SK-N-SH (cell line): ENCODE data around the gene FAM120A.
"Not testable (repeated sequence)": the region's sequence is repeated elsewhere in the genome, so short reads cannot be mapped to it uniquely, and the experiment has no call there.

Experiments used
- CTCF ChIP-seq: fragments of 200-600 bp; sonication (generic); IDR thresholded peaks from 2 replicates; pipeline ENCODE4 v1.6.1; 2017; ENCODE audit warnings: antibody characterized with exemption, mild to moderate bottlenecking, moderate library complexity
- EP300 ChIP-seq, 2 experiments: IDR thresholded peaks; 2 replicates each; pipeline versions ENCODE4 v1.4.0 to v1.6.1; 2012; ENCODE audit warnings: borderline replicate concordance in 1 of 2, low read depth in 1 of 2, low read length in 1 of 2
- EZH2phosphoT487 ChIP-seq: fragments of 200-600 bp; sonication (generic); IDR thresholded peaks from 2 replicates; pipeline ENCODE4 v1.6.1; 2017; ENCODE audit warnings: low read depth, mixed run types, mild to moderate bottlenecking, antibody characterized with exemption, moderate library complexity, borderline replicate concordance
- JUND ChIP-seq: IDR thresholded peaks from 2 replicates; pipeline ENCODE4 v1.4.0; 2012
- MAX ChIP-seq: IDR thresholded peaks from 2 replicates; pipeline ENCODE4 v1.4.0; 2012; ENCODE audit warnings: low read depth
- MEF2A ChIP-seq: IDR thresholded peaks from 2 replicates; pipeline ENCODE4 v1.4.0; 2012; ENCODE audit warnings: low read depth, borderline replicate concordance
- POLR2AphosphoS5 ChIP-seq: IDR thresholded peaks from 2 replicates; pipeline ENCODE4 v1.6.1; 2012; ENCODE audit warnings: low read depth, low read length
- RCOR1 ChIP-seq: fragments of 150-350 bp; IDR thresholded peaks from 2 replicates; pipeline ENCODE4 v1.6.1; 2017; ENCODE audit warnings: antibody characterized with exemption, low read length
- RFX5 ChIP-seq: IDR thresholded peaks from 2 replicates; pipeline ENCODE4 v1.6.1; 2012; ENCODE audit warnings: mild to moderate bottlenecking, improper control_type of control experiment, low read length
- SIN3A ChIP-seq: IDR thresholded peaks from 2 replicates; pipeline ENCODE4 v1.6.1; 2012; ENCODE audit warnings: low read depth, mild to moderate bottlenecking, low read length, moderate library complexity, borderline replicate concordance
- TAF1 ChIP-seq: IDR thresholded peaks from 2 replicates; pipeline ENCODE4 v1.6.1; 2012; ENCODE audit warnings: low read depth, mild to moderate bottlenecking, low read length, moderate library complexity, borderline replicate concordance
- USF1 ChIP-seq: IDR thresholded peaks from 2 replicates; pipeline ENCODE4 v1.4.0; 2012; ENCODE audit warnings: low read depth, borderline replicate concordance
- YY1 ChIP-seq: IDR thresholded peaks from 2 replicates; pipeline ENCODE4 v1.4.0; 2012; ENCODE audit warnings: low read depth, mild to moderate bottlenecking

- not testable (repeated sequence) for TF ChIP-seq SIN3A; TAF1; RCOR1; CTCF; POLR2AphosphoS5; JUND; USF1; RFX5; EP300 (IDR thresholded peaks at IDR 0.05; ENCODE audit: borderline replicate concordance in 1 of 2, low read depth in 1 of 2, low read length in 1 of 2); EZH2phosphoT487; MEF2A; YY1; MAX
These were observed 60.8 kb downstream of the FAM120A start for GRCh38 chr9:93512170-93512812.
